IgD-negative memory B cell (primary cell): ENCODE results near the gene SLC2A13. TPM values are rescaled to one million over a fixed set of nuclear protein-coding genes. Genes with fewer than 3 reads are reported as not detected.

Source experiments
- H3K27ac Mint-ChIP-seq, 3 donors: one replicate each; pipeline ENCODE4 v1.8.0; 2020 to 2022; ENCODE audit warnings: mild to moderate bottlenecking in 3 of 3, mixed read lengths in 3 of 3, moderate library complexity in 1 of 3
- H3K27me3 Mint-ChIP-seq: one replicate; pipeline ENCODE4 v1.8.0; 2021; ENCODE audit warnings: mixed read lengths
- H3K36me3 Mint-ChIP-seq: one replicate; pipeline ENCODE4 v1.8.0; 2020; ENCODE audit warnings: mild to moderate bottlenecking, mixed read lengths
- H3K4me1 Mint-ChIP-seq, 3 donors: one replicate each; pipeline ENCODE4 v1.8.0; 2020 to 2022; ENCODE audit warnings: mixed read lengths in 3 of 3, mild to moderate bottlenecking in 1 of 3
- H3K4me3 Mint-ChIP-seq, 4 donors: one replicate each; pipeline ENCODE4 v1.8.0; 2020 to 2022; ENCODE audit warnings: mild to moderate bottlenecking in 4 of 4, mixed read lengths in 4 of 4, moderate library complexity in 3 of 4
- H3K9me3 Mint-ChIP-seq, 3 donors: one replicate each; pipeline ENCODE4 v1.8.0; 2020 to 2021; ENCODE audit warnings: mixed read lengths in 3 of 3, mild to moderate bottlenecking in 1 of 3
- polyA plus RNA-seq: library from polyadenylated mRNA; unstranded; fragments of 300-500 nt; fragmentation: Illumina TruSeq; gene quantifications from one replicate; pipeline ENCODE4 v1.2.3, GENCODE V29; 2021

SLC2A13 gene
- polyA plus RNA-seq, 1 donor from 2014 or later, result 0.99 TPM

GRCh38 chr12:40011775-40012129, 94.1 kb downstream of the SLC2A13 start:
- H3K27ac Mint-ChIP-seq, result peak overlapping the region in 1 of 3 donors; percentile 88

DNA sequence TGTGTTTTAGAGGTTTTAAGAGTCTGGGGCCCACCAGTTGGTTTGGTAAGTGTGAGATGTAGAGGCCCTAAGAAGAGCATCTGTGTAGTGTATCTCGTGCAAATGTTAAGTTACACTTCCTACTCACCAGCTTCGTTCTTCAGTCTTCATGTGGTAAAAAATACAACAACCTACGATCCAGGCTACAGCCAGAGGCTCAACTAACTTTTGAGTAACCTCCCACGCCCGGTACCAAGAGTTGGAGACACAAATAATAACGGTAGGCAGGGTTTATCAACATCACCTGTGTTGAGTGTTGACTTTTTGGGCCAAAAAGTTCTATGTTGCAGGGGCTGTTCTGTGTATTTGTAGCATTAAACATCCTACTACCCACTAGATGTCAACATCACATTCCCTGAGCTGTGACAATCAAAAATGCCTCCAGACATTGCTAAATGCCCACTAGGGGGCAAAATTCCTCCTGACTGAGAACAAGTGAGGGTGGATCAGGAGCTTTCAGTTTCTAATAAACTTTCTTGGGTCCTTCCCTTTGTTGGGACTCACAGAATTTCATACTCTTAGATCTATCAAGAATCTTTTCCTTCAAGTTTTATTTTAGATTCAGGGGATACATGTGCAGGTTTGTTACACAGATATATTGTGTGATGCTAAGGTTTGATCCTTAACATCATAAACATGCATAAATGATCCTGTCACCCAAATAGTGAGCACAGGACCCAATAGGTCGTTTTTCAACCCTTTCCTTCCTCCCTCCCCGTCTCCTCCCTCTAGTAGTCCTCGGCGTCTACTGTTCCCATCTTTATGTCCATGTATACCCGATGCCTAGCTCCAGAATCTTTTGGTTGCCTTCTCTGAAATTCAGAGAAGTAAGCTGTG, 94.7 kb downstream of the SLC2A13 start:
- peaks cover 7 to 16% (median 11%) of the 10 kb centered on the region in 3 donors for H3K4me1 Mint-ChIP-seq

More at GRCh38 chr12:40011775-40012129, 94.1 kb downstream of the SLC2A13 start:
- no peaks in the 10 kb centered on the region for H3K27me3 Mint-ChIP-seq
- no peaks in the 10 kb centered on the region for H3K36me3 Mint-ChIP-seq
- peaks cover 7 to 16% (median 11%) of the 10 kb centered on the region in 3 donors for H3K4me1 Mint-ChIP-seq
- H3K9me3 Mint-ChIP-seq, result no peaks in the 10 kb centered on the region
- peak overlapping the region; percentile 56 to 82 (median 72) for H3K4me3 Mint-ChIP-seq

DNA sequence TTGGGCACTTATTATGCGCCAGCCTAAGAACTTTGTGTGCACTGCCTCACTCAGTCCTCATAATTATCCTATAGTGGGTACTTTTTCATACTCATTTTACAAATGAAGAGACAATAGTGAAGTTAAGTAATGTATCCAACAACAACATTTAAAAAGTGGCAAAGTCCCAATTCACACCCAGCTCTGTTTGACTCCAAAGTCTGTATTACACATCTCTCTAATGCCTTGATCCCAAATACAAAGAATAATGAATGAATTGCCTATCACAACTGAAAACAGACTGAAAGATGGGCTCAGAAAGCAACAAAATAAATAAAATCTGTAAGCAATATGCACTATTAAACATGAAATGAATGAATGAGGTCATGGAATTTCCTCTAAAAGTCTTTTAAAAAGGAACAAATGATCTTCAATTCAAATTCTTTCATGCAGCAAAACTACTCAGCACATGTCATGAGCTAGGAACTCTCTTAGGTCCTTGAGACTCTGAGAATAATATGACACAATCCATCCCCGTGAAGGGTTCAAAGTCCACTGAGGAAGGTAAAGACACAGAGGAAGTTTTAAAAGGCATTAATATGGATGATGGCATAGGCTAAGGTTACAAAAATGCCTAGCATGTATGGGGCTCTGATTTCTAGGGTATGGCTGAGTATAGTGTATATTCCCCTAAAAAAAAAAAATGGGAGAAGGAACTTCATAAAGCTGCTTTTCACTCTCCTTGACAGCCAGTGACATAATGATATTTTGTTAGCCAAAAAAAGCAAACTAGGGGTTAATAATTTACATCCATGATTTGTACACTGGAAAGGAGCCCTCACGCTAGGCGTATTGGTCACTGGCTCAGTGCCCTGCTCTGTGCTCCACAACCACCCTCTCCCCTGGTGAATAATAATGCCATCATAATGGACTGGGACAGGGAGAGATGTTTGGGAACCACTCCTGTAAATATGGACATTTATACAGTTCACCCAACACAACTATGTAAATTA, 103.4 kb downstream of the SLC2A13 start:
- no peak overlapping the region for H3K4me3 Mint-ChIP-seq
- peaks cover 5 to 20% (median 14%) of the 10 kb centered on the region in 3 donors for H3K9me3 Mint-ChIP-seq
- no peak overlapping the region for H3K27ac Mint-ChIP-seq
- no peaks in the 10 kb centered on the region for H3K4me1 Mint-ChIP-seq
- peaks cover 8% of the 10 kb centered on the region for H3K36me3 Mint-ChIP-seq
- no peaks in the 10 kb centered on the region for H3K27me3 Mint-ChIP-seq

More for the DNA sequence above, 94.7 kb downstream of the SLC2A13 start:
- Mint-ChIP-seq H3K4me3 (peak overlapping the region; percentile 56 to 82 (median 72)), H3K36me3 (no peaks in the 10 kb centered on the region), H3K27ac (peak overlapping the region in 1 of 3 donors; percentile 88), H3K9me3 (no peaks in the 10 kb centered on the region), H3K27me3 (no peaks in the 10 kb centered on the region)

DNA sequence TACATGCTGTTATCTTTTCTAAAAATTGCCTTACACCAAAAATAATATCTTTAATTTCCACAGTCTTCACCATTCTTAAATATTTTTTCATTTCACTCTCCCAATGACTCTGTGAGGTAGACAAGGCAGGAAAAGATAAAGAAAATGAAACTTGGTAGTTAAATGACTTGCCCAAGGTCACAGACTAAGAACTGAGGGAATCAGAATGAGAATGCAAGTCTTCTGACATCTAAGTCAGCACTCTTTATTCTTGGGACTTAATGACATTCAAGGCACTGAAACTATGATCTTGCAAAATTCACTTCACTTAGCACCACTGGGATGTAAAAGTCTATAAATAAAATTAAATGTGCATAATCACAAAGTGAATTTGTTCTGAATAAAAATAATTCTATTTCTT, 104.5 kb downstream of the SLC2A13 start:
- Mint-ChIP-seq H3K36me3 (peaks cover 8% of the 10 kb centered on the region), H3K27ac (no peak overlapping the region), H3K4me1 (no peaks in the 10 kb centered on the region), H3K27me3 (no peaks in the 10 kb centered on the region), H3K9me3 (peaks cover 8 to 20% (median 20%) of the 10 kb centered on the region in 3 donors), H3K4me3 (no peak overlapping the region)

GRCh38 chr12:40000884-40001283, 105.0 kb downstream of the SLC2A13 start:
- peaks cover 8% of the 10 kb centered on the region for H3K36me3 Mint-ChIP-seq
- H3K4me1 Mint-ChIP-seq, result no peaks in the 10 kb centered on the region
- H3K27me3 Mint-ChIP-seq, result no peaks in the 10 kb centered on the region
- H3K27ac Mint-ChIP-seq, result no peak overlapping the region
- peaks cover 11 to 23% (median 22%) of the 10 kb centered on the region in 3 donors for H3K9me3 Mint-ChIP-seq
- H3K4me3 Mint-ChIP-seq, result no peak overlapping the region

- no peak overlapping the region for H3K27ac Mint-ChIP-seq
- H3K4me3 Mint-ChIP-seq, result no peak overlapping the region
- H3K9me3 Mint-ChIP-seq, result peaks cover 6 to 14% (median 10%) of the 10 kb centered on the region in 3 donors
- H3K4me1 Mint-ChIP-seq, result peaks cover 0 to 5% (median 0%) of the 10 kb centered on the region in 3 donors
- no peaks in the 10 kb centered on the region for H3K27me3 Mint-ChIP-seq
- H3K36me3 Mint-ChIP-seq, result no peaks in the 10 kb centered on the region
These were observed 112.6 kb downstream of the SLC2A13 start for GRCh38 chr12:39993268-39993667.

- no peak overlapping the region for H3K27ac Mint-ChIP-seq
- H3K9me3 Mint-ChIP-seq, result peaks cover 0 to 1% (median 0%) of the 10 kb centered on the region in 3 donors
- H3K4me3 Mint-ChIP-seq, result no peak overlapping the region
- no peaks in the 10 kb centered on the region for H3K36me3 Mint-ChIP-seq
- H3K4me1 Mint-ChIP-seq, result peaks cover 0 to 5% (median 0%) of the 10 kb centered on the region in 3 donors
- no peaks in the 10 kb centered on the region for H3K27me3 Mint-ChIP-seq
These were observed 115.5 kb downstream of the SLC2A13 start for GRCh38 chr12:39990122-39991101.

DNA sequence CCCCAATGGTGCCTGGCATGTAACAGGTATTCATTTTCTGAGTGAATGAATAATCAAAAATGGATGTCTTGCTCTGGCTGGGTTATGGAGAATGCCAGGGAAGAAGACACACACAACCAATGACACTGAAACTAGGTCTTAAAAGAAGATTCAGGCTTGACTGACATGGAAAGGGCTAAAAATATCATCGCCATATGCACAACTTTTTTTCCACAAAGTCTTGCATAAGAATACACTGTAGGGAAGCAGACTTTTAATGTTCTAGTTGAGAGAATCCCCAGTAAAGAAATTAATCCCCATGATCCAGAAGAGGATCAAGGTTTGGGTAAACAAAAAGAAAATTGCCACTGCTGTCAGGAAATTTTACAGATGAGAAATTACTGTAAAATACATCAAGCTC, 116.4 kb downstream of the SLC2A13 start:
- Mint-ChIP-seq H3K27ac (no peak overlapping the region), H3K9me3 (peaks cover 0 to 1% (median 0%) of the 10 kb centered on the region in 3 donors), H3K36me3 (no peaks in the 10 kb centered on the region), H3K4me3 (no peak overlapping the region), H3K4me1 (peaks cover 0 to 5% (median 0%) of the 10 kb centered on the region in 3 donors), H3K27me3 (no peaks in the 10 kb centered on the region)

DNA sequence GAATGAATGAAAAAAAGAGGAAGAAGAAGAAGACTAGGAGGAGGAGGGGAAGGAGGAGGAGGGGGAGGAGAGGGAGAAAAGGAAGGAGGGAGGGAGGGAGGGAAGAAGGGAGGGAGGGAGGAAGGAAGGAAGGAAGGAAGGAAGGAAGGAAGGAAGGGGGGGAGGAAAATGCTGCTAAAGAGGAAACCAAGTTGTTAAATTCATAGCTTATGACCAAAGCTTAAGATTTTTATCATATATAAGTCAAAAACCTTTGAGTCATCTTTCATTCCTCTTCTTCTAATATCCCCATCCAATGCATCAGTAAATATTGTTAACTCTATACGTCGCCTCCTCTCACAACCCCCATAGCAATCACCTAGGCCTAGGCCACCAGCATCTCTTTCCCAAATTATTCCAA, 117.3 kb downstream of the SLC2A13 start:
- Mint-ChIP-seq H3K4me1 (peaks cover 0 to 5% (median 0%) of the 10 kb centered on the region in 3 donors), H3K27me3 (no peaks in the 10 kb centered on the region), H3K4me3 (no peak overlapping the region), H3K36me3 (no peaks in the 10 kb centered on the region), H3K27ac (no peak overlapping the region), H3K9me3 (peaks cover 0 to 1% (median 0%) of the 10 kb centered on the region in 3 donors)

DNA sequence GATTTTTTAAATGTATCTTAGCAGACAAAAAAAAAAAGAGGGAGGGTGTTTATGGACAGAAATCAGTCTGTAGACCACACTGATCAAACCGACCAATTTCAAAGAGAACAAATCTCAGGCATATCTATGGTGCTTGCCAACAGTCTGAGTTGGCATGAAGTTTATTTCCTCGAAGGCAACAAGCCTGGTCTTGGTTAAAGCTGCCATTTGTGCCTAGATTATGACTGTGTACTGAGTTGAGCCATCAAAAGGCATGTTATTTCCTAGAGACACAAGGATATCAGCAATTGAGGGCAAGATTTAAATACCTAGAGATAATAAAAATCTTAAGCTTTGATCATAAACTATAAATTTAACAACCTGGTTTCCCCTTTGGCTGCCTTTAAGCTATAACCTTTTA, 119.2 kb downstream of the SLC2A13 start:
- Mint-ChIP-seq H3K9me3 (peaks cover 0 to 1% (median 0%) of the 10 kb centered on the region in 3 donors), H3K4me3 (no peak overlapping the region), H3K4me1 (peaks cover 0 to 5% (median 0%) of the 10 kb centered on the region in 3 donors), H3K36me3 (no peaks in the 10 kb centered on the region), H3K27me3 (no peaks in the 10 kb centered on the region), H3K27ac (no peak overlapping the region)

DNA sequence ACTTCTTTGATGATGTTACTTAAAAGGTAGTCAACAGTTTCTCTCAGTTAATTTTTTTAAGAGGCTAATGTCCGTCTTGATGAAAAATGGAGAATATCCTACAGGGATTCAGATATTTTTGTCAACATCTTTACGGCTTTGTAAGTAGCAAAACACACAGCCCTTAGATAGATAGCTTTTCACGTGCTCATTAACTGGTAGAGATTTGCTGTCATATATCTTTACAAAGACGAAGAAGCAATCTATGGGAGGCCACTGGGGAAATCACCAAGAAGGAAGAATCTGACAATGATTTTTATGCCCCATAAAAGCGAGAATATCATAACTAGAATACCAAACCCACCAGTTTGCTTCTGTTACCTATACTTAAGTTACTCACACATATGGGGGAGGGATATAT, 121.2 kb downstream of the SLC2A13 start:
- Mint-ChIP-seq H3K9me3 (peaks cover 0 to 1% (median 0%) of the 10 kb centered on the region in 3 donors), H3K36me3 (no peaks in the 10 kb centered on the region), H3K4me3 (no peak overlapping the region), H3K4me1 (peaks cover 0 to 5% (median 0%) of the 10 kb centered on the region in 3 donors), H3K27me3 (no peaks in the 10 kb centered on the region), H3K27ac (no peak overlapping the region)

GRCh38 chr12:39975374-39975918, 130.4 kb downstream of the SLC2A13 start:
- peaks cover 2% of the 10 kb centered on the region for H3K36me3 Mint-ChIP-seq

DNA sequence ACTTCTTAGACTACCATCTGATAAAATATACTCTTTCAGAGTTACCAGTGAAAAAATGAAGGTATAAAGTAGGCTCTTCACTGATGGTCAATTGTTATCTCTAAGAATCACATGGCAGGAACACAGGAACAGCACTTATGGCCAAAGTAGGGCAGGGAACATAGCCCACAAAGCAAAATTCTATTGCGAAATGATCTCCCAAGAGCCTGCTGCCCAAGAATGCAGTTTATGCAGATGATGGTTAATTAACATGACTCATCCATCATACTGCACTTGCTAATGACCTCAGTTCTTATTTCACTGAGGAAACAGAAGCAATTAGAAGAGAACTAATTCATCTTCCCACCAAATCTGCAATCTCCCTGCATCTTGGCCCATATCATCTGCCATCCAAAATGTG, 133.8 kb downstream of the SLC2A13 start:
- peaks cover 2% of the 10 kb centered on the region for H3K36me3 Mint-ChIP-seq
- no peak overlapping the region for H3K27ac Mint-ChIP-seq
- H3K4me3 Mint-ChIP-seq, result no peak overlapping the region
- H3K9me3 Mint-ChIP-seq, result peaks cover 0 to 9% (median 1%) of the 10 kb centered on the region in 3 donors
- no peaks in the 10 kb centered on the region for H3K27me3 Mint-ChIP-seq
- H3K4me1 Mint-ChIP-seq, result no peaks in the 10 kb centered on the region

More at GRCh38 chr12:39975374-39975918, 130.4 kb downstream of the SLC2A13 start:
- no peak overlapping the region for H3K27ac Mint-ChIP-seq
- no peaks in the 10 kb centered on the region for H3K27me3 Mint-ChIP-seq
- H3K9me3 Mint-ChIP-seq, result peaks cover 0 to 6% (median 0%) of the 10 kb centered on the region in 3 donors
- no peak overlapping the region for H3K4me3 Mint-ChIP-seq
- H3K4me1 Mint-ChIP-seq, result no peaks in the 10 kb centered on the region
